Measurements from ENCODE around the gene DDR2. TPM values are rescaled to one million over a fixed set of nuclear protein-coding genes. Genes with fewer than 3 reads are reported as not detected.

The DDR2 gene
- total RNA-seq, 1 donor from 2014 or later: 4.4 TPM

- Mint-ChIP-seq H3K36me3 (ENCODE audit: unreplicated experiment) (peaks cover 5% of the 10 kb centered on the region), H3K27ac (ENCODE audit: unreplicated experiment) (peak overlapping the region; percentile 24), H3K27me3 (ENCODE audit: unreplicated experiment) (no peaks in the 10 kb centered on the region), H3K9me3 (ENCODE audit: unreplicated experiment) (peaks cover 2% of the 10 kb centered on the region), H3K4me3 (ENCODE audit: unreplicated experiment) (peak overlapping the region; percentile 68), H3K4me1 (ENCODE audit: low read depth, unreplicated experiment) (peaks cover 25% of the 10 kb centered on the region)
- no peak for DNase-seq
- TF ChIP-seq CTCF (IDR thresholded peaks at IDR 0.05; ENCODE audit: partially characterized antibody, unreplicated experiment): no peak
Observed at GRCh38 chr1:162649583-162649982, 17.3 kb downstream of the DDR2 start.

- no peak for TF ChIP-seq CTCF (IDR thresholded peaks at IDR 0.05; ENCODE audit: partially characterized antibody, unreplicated experiment)
- H3K9me3 Mint-ChIP-seq (ENCODE audit: unreplicated experiment): peaks cover 2% of the 10 kb centered on the region
- peaks cover 15% of the 10 kb centered on the region for H3K4me1 Mint-ChIP-seq (ENCODE audit: low read depth, unreplicated experiment)
- no peak overlapping the region for H3K4me3 Mint-ChIP-seq (ENCODE audit: unreplicated experiment)
- peaks cover 5% of the 10 kb centered on the region for H3K36me3 Mint-ChIP-seq (ENCODE audit: unreplicated experiment)
- H3K27ac Mint-ChIP-seq (ENCODE audit: unreplicated experiment): no peak overlapping the region
- no peak for DNase-seq
- H3K27me3 Mint-ChIP-seq (ENCODE audit: unreplicated experiment): no peaks in the 10 kb centered on the region
Observed at GRCh38 chr1:162654915-162655620, 22.8 kb downstream of the DDR2 start.

- Mint-ChIP-seq H3K9me3 (ENCODE audit: unreplicated experiment) (peaks cover 2% of the 10 kb centered on the region), H3K27ac (ENCODE audit: unreplicated experiment) (no peak overlapping the region), H3K36me3 (ENCODE audit: unreplicated experiment) (peaks cover 2% of the 10 kb centered on the region), H3K4me1 (ENCODE audit: low read depth, unreplicated experiment) (peaks cover 16% of the 10 kb centered on the region), H3K27me3 (ENCODE audit: unreplicated experiment) (no peaks in the 10 kb centered on the region), H3K4me3 (ENCODE audit: unreplicated experiment) (no peak overlapping the region)
- no peak for TF ChIP-seq CTCF (IDR thresholded peaks at IDR 0.05; ENCODE audit: partially characterized antibody, unreplicated experiment)
- DNase-seq: no peak
Observed at GRCh38 chr1:162656266-162656665, 24.0 kb downstream of the DDR2 start.

GRCh38 chr1:162660574-162660973, 28.3 kb downstream of the DDR2 start:
- Mint-ChIP-seq H3K4me1 (ENCODE audit: low read depth, unreplicated experiment) (peaks cover 19% of the 10 kb centered on the region), H3K4me3 (ENCODE audit: unreplicated experiment) (no peak overlapping the region), H3K27ac (ENCODE audit: unreplicated experiment) (no peak overlapping the region), H3K36me3 (ENCODE audit: unreplicated experiment) (no peaks in the 10 kb centered on the region), H3K27me3 (ENCODE audit: unreplicated experiment) (no peaks in the 10 kb centered on the region), H3K9me3 (ENCODE audit: unreplicated experiment) (no peaks in the 10 kb centered on the region)
- no peak for TF ChIP-seq CTCF (IDR thresholded peaks at IDR 0.05; ENCODE audit: partially characterized antibody, unreplicated experiment)
- no peak for DNase-seq

- Mint-ChIP-seq H3K4me3 (ENCODE audit: unreplicated experiment) (no peak overlapping the region), H3K4me1 (ENCODE audit: low read depth, unreplicated experiment) (peaks cover 16% of the 10 kb centered on the region), H3K27ac (ENCODE audit: unreplicated experiment) (no peak overlapping the region), H3K9me3 (ENCODE audit: unreplicated experiment) (no peaks in the 10 kb centered on the region), H3K36me3 (ENCODE audit: unreplicated experiment) (no peaks in the 10 kb centered on the region), H3K27me3 (ENCODE audit: unreplicated experiment) (no peaks in the 10 kb centered on the region)
- no peak for TF ChIP-seq CTCF (IDR thresholded peaks at IDR 0.05; ENCODE audit: partially characterized antibody, unreplicated experiment)
- DNase-seq: no peak
Observed at GRCh38 chr1:162661336-162661735, 29.1 kb downstream of the DDR2 start.
